GM21528 (cell line): Measurements from ENCODE around the gene CTSK.

Experiments
- ATAC-seq: cut with Tn5 transposase; IDR thresholded peaks from one replicate; pipeline ENCODE4 v1.9.1; 2021; ENCODE audit warnings: mild to moderate bottlenecking, moderate library complexity; ENCODE audit not compliant: unreplicated experiment, low FRiP score

CTSK gene

DNA sequence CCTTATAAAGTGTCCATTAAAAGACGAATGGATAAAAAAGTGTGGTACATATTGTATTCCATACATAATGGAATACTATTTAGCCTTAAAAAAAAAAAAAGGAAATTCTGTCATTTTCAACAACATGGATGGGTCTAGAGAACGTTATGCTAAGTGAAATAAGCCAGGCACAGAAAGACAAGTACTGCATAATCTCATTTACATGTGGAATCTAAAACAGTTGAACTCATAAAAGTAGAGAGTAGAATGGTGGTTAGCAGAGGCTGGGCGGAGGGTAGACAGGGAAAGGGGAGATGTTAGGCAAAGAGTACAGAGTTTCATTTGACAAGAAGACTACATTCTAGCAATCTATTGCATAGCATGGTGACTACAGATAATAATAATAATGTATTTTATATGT is 45.0 kb downstream of the CTSK start:
- no peak for ATAC-seq

DNA sequence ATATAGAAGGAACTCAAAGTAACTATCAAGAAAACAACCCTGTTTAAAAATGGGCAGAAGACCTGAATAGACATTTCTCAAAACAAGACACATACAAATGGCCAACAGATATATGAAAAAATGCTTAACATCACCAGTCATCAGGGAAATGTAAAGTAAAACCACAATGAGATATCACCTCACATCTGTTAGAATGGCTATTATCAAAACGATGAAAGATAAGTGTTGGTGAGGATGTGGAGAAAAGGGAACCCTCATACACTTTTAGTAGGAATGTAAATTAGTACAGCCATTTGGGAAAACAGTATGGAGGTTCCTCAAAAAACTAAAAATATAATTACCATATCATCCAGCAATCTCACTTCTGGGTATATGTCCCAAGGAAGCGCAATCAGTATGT is 45.5 kb downstream of the CTSK start:
- no peak for ATAC-seq

DNA sequence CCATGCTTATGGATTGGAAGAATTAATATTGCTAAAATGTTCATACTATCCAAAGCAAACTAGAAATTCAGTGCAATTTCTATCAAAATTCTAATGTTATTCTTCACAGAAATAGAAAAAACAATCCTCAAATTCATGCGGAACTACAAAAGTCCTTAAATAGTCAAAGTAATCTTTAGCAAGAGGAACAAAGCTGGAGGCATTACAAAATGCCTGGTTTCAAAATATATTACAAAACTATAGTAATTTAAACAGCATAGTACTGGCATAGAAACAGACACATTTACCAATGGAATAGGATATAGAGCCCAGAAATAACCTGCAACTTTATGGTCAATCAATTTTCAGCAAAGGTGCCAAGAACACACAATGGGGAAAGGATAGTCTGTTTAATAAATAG is 46.3 kb downstream of the CTSK start:
- no peak for ATAC-seq

DNA sequence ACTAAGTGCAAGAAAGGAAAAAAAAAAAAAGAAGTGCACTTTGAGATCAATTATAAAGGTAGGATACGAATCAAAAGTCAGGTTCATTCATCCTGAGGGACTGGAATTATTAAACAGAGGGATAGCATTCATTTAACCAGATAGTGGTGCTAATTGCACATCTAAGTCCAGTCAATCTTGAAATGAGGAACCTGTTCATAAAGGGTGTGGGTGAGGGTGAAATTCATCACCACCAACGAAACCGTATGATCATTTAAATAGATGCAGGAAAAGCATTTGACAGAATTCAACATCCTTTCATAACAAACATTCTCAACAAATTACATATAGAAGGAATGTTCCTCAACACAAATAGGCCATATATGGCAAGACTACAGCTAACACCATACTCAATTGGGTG is 48.0 kb downstream of the CTSK start:
- no peak for ATAC-seq

DNA sequence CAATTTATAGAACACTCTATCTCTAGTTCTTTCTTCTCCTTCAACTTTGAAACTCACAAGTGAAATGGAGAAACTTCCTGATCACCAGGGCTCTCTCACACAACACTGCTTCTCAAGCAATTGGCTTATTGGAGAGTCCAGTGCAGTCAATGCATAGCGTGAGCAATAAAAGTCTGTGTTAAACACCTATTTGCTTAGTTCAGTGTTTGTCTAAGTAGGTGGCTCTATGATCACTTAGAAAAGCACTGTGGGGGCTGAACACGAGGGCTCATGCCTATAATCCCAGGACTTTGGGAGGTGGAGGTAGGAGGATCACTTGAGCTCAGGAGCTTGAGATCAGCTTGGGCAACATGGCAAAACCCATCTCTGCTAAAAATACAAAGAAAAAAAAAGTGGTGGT is 54.6 kb downstream of the CTSK start:
- no peak for ATAC-seq

DNA sequence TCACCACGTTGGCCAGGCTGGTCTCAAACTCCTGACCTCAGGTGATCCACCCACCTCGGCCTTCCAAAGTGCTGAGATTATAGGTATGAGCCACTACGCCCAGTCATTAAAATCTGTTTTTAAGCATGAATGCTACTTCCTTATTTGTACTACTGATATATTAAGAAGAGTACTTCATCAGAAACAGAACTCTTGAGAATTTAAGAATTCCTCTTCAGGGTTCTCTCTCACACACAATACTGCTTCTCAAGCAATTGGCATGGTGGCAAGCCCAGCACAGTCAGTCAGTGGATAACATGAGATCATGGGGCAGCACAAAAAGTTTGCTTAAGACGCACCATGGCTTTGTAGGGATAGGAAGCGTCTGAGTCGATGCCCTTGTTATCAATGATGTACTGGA is 56.6 kb downstream of the CTSK start:
- no peak for ATAC-seq

DNA sequence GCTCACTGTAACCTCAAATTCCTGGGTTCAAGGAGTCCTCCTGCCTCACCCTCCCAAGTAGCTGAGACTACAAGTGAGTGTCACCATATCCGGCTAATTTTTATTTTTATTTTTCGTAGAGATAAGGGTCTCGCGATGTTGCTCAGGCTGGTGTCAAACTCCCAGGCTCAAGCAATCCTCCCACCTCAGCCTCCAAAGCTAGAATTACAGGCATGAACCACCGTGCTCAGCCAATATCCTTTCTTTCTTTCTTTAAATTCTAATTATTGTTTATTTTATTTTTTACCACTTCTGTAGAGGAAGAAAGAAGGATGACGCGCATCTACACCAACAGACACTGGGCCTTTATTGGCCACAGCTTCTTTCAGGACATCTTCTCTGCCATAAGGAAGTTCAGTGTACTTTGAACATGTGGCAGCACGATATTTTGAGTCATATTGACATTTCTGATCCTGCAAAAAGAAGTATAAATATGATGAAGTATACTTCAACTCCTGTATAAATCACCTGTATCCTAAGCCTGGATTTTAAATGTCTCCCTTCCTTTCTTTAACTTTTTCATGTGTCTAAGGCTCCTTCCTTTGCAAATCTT is 58.2 kb downstream of the CTSK start:
- no peak for ATAC-seq

DNA sequence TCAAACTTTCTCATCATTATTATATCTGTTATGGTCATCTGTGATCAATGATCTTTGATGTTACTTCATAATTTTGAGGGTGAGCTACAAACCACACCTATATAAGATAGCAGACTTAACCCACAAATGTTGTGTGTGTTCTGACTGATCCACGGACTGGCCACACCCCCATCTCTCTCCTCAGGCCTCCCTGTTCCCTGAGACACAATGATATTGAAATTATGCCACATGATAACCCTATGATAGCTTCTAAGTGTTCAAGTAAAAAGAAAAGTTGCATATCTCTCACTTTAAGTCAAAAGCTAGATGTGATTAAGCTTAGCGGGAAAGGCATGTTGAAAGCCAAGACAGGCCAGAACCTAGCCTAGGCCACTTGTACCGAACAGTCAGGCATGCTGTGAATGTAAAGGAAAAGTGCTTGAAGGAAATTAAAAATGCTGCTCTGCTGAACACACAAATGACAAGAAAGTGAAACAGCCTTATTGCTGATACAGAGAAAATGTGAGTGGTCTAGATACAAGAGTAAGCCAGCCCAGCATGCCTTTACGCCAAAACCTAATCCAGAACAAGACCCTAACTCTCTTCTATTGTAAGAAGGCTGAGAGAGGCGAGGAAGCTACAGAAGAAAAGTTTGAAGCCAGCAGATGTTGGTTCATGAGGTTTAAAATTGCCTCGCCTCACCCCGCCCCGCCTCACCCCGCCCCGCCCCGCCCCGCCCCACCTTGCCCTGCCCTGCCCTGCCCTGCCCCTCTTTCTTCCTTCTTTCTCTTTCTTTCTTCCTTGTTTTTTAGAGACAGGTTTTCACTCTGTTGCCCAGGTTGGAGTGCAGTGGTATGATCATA is 59.0 kb downstream of the CTSK start:
- no peak for ATAC-seq
